Osteoblast (primary cell): ENCODE results near the gene PDE11A. TPM values are rescaled to one million over a fixed set of nuclear protein-coding genes. Genes with fewer than 3 reads are reported as not detected.

Source experiments
- DNase-seq: peaks from one replicate; pipeline ENCODE4 v3.0.0; 2011; ENCODE audit warnings: low spot score, mixed read lengths; ENCODE audit not compliant: insufficient read length; ENCODE audit errors: missing footprints
- H2AFZ ChIP-seq: 2 replicates; pipeline ENCODE4 v1.6.0; 2011; ENCODE audit warnings: mild to moderate bottlenecking, low read length
- H3K27ac ChIP-seq: 2 replicates; pipeline ENCODE4 v1.5.1; 2011; ENCODE audit warnings: mild to moderate bottlenecking, low read depth, low read length, moderate library complexity
- H3K27me3 ChIP-seq: 2 replicates; pipeline ENCODE4 v1.6.0; 2012; ENCODE audit warnings: mild to moderate bottlenecking, control low read depth, inconsistent platforms, low read length, moderate library complexity; ENCODE audit not compliant: insufficient read depth
- H3K36me3 ChIP-seq: 2 replicates; pipeline ENCODE4 v1.5.1; 2011; ENCODE audit warnings: mild to moderate bottlenecking, low read length, control low read depth, moderate library complexity; ENCODE audit not compliant: insufficient read depth
- H3K4me1 ChIP-seq: 2 replicates; pipeline ENCODE4 v1.5.1; 2011; ENCODE audit warnings: mild to moderate bottlenecking, low read length, control low read depth, moderate library complexity; ENCODE audit not compliant: insufficient read depth
- H3K4me2 ChIP-seq: 2 replicates; pipeline ENCODE4 v1.6.0; 2011; ENCODE audit warnings: mild to moderate bottlenecking, low read length; ENCODE audit not compliant: insufficient read depth
- H3K4me3 ChIP-seq: fragments of 200-600 bp; sonication (generic); 3 replicates; pipeline ENCODE4 v1.5.1; 2012; ENCODE audit warnings: mild to moderate bottlenecking, low read length, inconsistent platforms; ENCODE audit not compliant: insufficient read depth
- H3K79me2 ChIP-seq: 2 replicates; pipeline ENCODE4 v1.6.0; 2012; ENCODE audit warnings: mild to moderate bottlenecking, low read length, control low read depth, inconsistent platforms; ENCODE audit not compliant: insufficient read depth
- H3K9me3 ChIP-seq: 2 replicates; pipeline ENCODE4 v1.5.1; 2011; ENCODE audit warnings: low read depth, low read length, control low read depth
- H4K20me1 ChIP-seq: 2 replicates; pipeline ENCODE4 v1.6.0; 2012; ENCODE audit warnings: mild to moderate bottlenecking, low read length, control low read depth; ENCODE audit not compliant: insufficient read depth
- CTCF ChIP-seq: IDR thresholded peaks from 2 replicates; pipeline ENCODE4 v1.5.1; 2011; ENCODE audit warnings: mild to moderate bottlenecking, low read depth, low read length, moderate library complexity; ENCODE audit errors: extremely low read depth
- total RNA-seq: library from RNA; depleted of rRNA; stranded (reverse); fragments of >200 nt; gene quantifications from 2 replicates; pipeline ENCODE4 v1.2.3, GENCODE V29; 2012

PDE11A gene
- total RNA-seq, 1 donor, result 0.36 TPM

GRCh38 chr2:177733322-177733855, 339.2 kb downstream of the PDE11A start:
- DNase-seq, result no peak
- TF ChIP-seq CTCF, result no peak
- no peak overlapping the region for H2AFZ ChIP-seq
- H3K4me1 ChIP-seq, result no peaks in the 10 kb centered on the region
- no peaks in the 10 kb centered on the region for H3K36me3 ChIP-seq
- no peak overlapping the region for H3K4me3 ChIP-seq
- no peaks in the 10 kb centered on the region for H3K79me2 ChIP-seq
- H3K4me2 ChIP-seq, result no peak overlapping the region
- H3K27ac ChIP-seq, result no peak overlapping the region
- no peaks in the 10 kb centered on the region for H3K9me3 ChIP-seq
- no peaks in the 10 kb centered on the region for H4K20me1 ChIP-seq
- no peaks in the 10 kb centered on the region for H3K27me3 ChIP-seq

GRCh38 chr2:177731384-177731783, 341.2 kb downstream of the PDE11A start:
- no peak overlapping the region for H3K4me3 ChIP-seq
- no peak for TF ChIP-seq CTCF
- no peaks in the 10 kb centered on the region for H3K27me3 ChIP-seq

GRCh38 chr2:177730792-177731191, 341.8 kb downstream of the PDE11A start:
- H4K20me1 ChIP-seq, result no peaks in the 10 kb centered on the region
- H3K79me2 ChIP-seq, result no peaks in the 10 kb centered on the region
- DNase-seq, result no peak
- no peak for TF ChIP-seq CTCF
- no peaks in the 10 kb centered on the region for H3K9me3 ChIP-seq
- H3K4me2 ChIP-seq, result no peak overlapping the region
- no peak overlapping the region for H3K27ac ChIP-seq
- no peaks in the 10 kb centered on the region for H3K27me3 ChIP-seq
- no peak overlapping the region for H2AFZ ChIP-seq
- no peaks in the 10 kb centered on the region for H3K36me3 ChIP-seq
- no peaks in the 10 kb centered on the region for H3K4me1 ChIP-seq
- no peak overlapping the region for H3K4me3 ChIP-seq

More at GRCh38 chr2:177731384-177731783, 341.2 kb downstream of the PDE11A start:
- H3K36me3 ChIP-seq, result no peaks in the 10 kb centered on the region
- no peak for DNase-seq
- no peak overlapping the region for H2AFZ ChIP-seq
- no peak overlapping the region for H3K27ac ChIP-seq
- H4K20me1 ChIP-seq, result no peaks in the 10 kb centered on the region
- H3K79me2 ChIP-seq, result no peaks in the 10 kb centered on the region
- H3K9me3 ChIP-seq, result no peaks in the 10 kb centered on the region
- H3K4me2 ChIP-seq, result no peak overlapping the region
- no peaks in the 10 kb centered on the region for H3K4me1 ChIP-seq

- H3K79me2 ChIP-seq, result no peaks in the 10 kb centered on the region
- no peaks in the 10 kb centered on the region for H3K27me3 ChIP-seq
- H3K27ac ChIP-seq, result no peak overlapping the region
- no peak overlapping the region for H3K4me2 ChIP-seq
- no peak overlapping the region for H3K4me3 ChIP-seq
- H2AFZ ChIP-seq, result no peak overlapping the region
- H3K36me3 ChIP-seq, result no peaks in the 10 kb centered on the region
- TF ChIP-seq CTCF, result no peak
- no peaks in the 10 kb centered on the region for H3K9me3 ChIP-seq
- H4K20me1 ChIP-seq, result no peaks in the 10 kb centered on the region
- H3K4me1 ChIP-seq, result no peaks in the 10 kb centered on the region
- no peak for DNase-seq
Measured at GRCh38 chr2:177730363-177730762, 342.2 kb downstream of the PDE11A start.
